ENCODE results near the gene SPRY1.

SPRY1 gene

DNA sequence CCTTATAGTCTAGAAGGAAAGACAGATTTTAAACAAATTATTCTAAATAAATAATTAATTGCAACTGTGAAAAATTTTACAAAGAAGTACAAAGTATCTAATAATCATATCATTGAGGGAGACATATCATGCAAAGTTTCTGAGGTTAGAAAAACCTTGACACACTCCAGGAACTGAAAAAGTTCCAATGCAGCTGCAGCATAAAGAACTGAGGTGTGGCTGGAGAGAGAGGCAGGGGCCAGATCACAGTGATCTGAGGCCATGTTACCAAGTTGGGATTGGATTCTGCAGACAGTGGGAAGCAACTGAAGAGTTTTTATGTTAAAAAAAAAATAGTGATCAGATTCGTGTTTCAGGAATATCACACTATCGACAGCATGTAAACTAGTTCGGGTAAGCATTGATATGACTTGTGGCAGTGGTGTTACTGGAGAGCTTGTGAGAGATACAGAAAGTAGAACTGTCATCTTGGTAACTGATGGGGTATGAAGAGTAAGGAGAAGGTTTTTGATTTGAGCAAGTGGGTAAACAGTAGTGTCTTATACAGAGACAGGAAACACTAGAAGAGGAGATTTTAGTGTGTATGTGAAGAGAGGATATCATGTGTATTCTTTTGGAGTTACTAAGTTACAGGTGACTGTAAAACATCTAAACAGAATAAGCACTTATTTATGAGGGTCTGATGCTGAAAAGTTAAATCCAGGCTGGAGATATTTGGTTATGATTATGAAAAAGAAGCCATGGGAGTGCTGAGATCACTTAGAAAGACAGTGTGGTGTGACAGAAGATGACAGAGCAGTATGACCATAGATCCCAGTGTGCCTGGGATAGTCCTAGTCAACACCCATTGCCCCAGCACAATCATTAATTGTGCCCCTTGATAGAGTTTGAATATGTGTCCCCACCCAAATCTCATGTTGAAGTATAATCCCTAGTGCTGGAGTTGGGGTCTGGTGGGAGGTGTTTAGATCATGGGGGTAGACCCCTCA, 15.6 kb upstream of the SPRY1 start:
- DNase-seq: no peak

- no peak for DNase-seq
Measured at GRCh38 chr4:123381996-123382395, 14.6 kb upstream of the SPRY1 start.

DNA sequence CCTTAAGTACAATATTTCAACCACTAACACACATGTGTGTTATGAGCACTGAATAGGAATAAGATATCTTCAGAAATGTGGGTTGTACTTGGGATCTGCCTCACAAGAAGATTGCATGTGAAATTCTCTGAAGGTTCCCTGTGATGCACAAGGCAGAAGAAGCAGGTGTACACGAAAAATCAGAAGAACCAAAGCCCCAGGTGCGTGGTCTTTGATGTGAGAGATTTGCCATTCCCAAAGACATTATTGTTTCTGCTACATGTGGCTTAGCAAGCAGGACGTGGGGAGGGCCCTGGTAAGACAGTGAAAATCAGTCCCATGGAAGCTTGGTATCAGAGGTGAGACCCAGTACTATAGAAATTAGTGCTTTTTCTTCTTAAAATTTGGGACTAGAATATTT, 13.0 kb upstream of the SPRY1 start:
- no peak for DNase-seq

DNA sequence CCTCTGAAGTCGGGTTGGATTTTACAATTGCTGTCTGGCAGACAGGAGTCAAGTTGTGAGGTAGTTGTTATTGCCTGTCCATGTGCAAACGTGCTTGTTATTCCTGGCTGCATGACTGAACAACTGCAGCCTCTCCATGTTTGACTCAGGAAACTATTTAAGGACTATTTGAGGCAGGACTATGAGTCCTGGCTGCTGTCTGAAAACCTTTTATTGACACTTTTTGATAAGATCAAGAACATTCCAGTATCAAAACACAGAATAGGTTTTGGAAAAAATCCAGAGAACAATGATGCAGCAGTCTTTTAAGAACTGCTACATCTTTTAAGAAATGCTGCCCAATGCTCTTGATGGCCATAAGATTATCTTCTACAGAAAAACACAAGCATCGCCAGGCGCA, 10.0 kb upstream of the SPRY1 start:
- no peak for DNase-seq

- DNase-seq: peak; percentile 14 to 36
Measured at GRCh38 chr4:123390846-123391456, 5.6 kb upstream of the SPRY1 start.

DNA sequence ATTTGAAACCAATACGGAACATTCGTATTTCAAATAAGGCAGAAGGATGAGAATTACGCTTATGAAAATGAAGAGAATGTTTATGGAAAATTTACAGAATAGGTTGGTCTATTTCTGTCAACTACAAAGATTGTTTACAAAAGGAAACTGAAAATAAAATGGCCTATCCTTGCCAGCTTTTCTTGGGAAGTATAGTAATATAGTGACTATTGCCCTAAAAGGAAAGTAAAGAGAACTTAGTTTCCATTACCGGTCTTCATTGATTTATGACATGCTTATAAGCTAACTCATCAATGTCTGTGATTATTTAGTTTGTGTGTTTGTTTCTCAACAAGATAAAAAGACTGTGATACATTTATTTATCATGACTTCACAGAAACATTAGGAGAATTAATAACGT, 2.9 kb upstream of the SPRY1 start:
- no peak for DNase-seq

- peak; percentile 46 to 66 for DNase-seq
Measured at GRCh38 chr4:123397144-123398065, 810 bp downstream of the SPRY1 start.

GRCh38 chr4:123398066-123398852, 1.7 kb downstream of the SPRY1 start:
- DNase-seq: peak; percentile 44 to 76

DNA sequence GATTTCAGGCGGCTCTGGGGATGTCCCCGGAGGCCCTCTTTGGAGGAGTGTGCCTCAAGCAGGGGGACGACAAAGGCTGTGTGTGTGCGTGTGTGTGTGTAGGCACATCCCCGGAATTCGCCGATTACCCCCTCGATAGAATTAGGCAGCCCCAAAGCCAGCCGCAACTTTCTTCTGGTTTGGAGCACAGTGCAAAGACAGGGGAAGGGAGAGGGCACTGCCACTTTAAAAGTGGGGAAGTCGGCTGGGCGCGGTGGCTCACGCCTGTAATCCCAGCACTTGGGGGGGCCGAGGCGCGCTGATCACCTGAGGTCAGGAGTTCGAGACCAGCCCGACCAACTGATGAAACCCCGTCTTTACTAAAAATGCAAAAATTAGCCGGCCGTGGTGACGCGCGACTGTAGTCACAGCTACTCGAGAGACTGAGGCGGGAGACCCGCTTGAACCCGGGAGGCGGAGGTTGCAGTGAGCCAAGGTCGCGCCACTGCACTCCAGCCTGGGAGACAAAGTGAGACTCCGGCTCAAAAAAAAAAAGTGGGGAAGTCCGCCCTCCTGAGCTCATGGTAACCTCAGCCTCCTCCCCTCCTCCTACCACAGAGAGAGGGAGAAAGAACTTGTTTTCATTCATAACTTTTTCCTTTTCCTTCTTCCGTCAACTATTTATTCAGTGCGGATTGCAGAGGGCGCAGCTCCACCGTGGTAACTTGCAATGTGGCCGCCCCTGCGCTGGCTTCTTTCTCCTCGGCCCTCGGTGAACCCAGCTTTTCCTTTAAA, 2.4 kb downstream of the SPRY1 start:
- DNase-seq: peak in 1 of 2 experiments; percentile 58

- DNase-seq: no peak
Measured at GRCh38 chr4:123399627-123400358, 3.2 kb downstream of the SPRY1 start.

GRCh38 chr4:123401271-123402120, 4.9 kb downstream of the SPRY1 start:
- DNase-seq: peak in 1 of 2 experiments; percentile 1

DNA sequence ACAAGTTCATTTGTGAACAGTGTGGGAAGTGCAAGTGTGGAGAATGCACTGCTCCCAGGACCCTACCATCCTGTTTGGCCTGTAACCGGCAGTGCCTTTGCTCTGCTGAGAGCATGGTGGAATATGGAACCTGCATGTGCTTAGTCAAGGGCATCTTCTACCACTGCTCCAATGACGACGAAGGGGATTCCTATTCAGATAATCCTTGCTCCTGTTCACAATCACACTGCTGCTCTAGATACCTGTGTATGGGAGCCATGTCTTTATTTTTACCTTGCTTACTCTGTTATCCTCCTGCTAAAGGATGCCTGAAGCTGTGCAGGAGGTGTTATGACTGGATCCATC, 5.5 kb downstream of the SPRY1 start:
- no peak for DNase-seq

GRCh38 chr4:123403080-123403604, 6.5 kb downstream of the SPRY1 start:
- DNase-seq: no peak

DNA sequence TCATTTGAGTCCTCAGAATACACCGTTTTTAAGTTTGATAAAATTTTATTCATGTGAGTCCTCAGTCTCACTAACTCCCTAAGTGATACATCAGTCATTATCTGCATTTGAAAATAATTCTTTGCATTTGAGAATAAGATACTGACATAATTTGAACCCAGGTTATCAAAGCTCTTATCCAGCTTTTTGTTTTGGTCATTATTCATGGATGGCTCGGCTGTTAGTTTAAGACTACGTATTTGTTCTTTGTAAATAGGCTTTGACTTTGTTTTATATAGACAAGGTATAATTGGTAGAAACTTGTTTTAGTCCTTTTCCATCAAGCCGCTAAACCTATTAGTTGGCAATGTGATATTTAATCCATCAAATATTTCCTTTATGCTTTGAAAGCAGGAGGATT, 7.9 kb downstream of the SPRY1 start:
- DNase-seq: no peak

- DNase-seq: no peak
Measured at GRCh38 chr4:123405267-123405865, 8.8 kb downstream of the SPRY1 start.

DNA sequence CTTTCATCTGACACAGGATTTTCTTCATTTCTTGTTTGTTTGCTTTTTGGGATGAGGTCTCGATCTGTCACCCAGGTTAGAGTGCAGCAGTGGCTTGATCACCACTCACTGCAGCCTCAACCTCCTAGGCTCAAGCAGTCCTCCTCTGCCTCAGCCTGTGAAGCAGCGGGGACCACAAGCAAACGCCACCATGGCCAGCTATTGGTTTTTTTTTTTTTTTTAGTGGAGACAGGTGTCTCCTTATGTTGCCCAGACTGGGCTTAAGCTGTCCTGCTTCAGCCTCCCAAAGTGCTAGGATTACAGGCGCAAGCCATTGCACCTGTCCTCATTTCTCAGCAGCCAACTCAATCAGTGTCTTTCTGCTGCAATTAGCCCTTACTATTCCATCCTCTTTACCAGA, 10.3 kb downstream of the SPRY1 start:
- DNase-seq: no peak

DNA sequence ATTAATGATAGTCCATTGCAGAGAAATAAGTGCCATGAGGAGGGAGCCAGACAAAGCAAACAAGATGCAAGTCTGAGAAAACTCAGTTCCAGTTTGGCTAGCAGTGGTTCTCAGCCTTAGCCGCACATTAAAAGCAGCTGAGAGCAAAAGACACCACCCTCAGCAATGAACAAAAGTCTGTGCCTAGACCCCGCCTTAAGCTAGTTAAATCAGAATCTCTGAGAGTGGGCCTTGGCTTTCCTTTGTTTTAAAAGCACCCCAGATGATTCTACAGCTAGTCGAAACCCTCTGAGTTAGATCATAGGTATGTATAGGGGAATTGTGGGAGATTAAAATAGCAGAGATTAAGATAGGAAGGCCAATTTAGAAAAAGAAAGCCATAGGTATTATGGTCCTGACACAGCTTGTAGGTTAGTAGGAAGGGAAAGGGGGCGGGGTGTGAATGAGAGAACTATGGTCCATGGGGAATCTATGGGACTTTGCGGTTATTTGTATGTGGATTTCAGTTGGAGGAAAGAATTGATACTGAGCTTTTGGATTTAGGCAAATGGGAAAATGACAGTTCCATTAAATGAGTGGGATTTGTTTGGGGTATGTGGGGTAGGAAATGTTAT, 12.0 kb downstream of the SPRY1 start:
- no peak for DNase-seq

- DNase-seq: no peak
Measured at GRCh38 chr4:123409334-123409733, 12.7 kb downstream of the SPRY1 start.

- no peak for DNase-seq
Measured at GRCh38 chr4:123411514-123411913, 14.9 kb downstream of the SPRY1 start.
